OCI-LY1 (cell line): ENCODE results near the gene C1orf35.

Experiments used
- EZH2 ChIP-seq: fragments of 200-600 bp; sonication (generic), shearing (Covaris generic); IDR thresholded peaks from 2 replicates; pipeline ENCODE4 v1.8.0; 2017; ENCODE audit warnings: borderline replicate concordance, mixed run types, mild to moderate bottlenecking, antibody characterized with exemption, low read length, moderate library complexity, mixed read lengths
- TF ChIP-seq, protein P1 (sequence below): fragments of 200-600 bp; sonication (generic), shearing (Covaris generic); IDR thresholded peaks from 2 replicates; pipeline ENCODE4 v1.5.1; 2017; ENCODE audit warnings: mild to moderate bottlenecking, antibody characterized with exemption, low read length, moderate library complexity, mixed read lengths

DNA sequence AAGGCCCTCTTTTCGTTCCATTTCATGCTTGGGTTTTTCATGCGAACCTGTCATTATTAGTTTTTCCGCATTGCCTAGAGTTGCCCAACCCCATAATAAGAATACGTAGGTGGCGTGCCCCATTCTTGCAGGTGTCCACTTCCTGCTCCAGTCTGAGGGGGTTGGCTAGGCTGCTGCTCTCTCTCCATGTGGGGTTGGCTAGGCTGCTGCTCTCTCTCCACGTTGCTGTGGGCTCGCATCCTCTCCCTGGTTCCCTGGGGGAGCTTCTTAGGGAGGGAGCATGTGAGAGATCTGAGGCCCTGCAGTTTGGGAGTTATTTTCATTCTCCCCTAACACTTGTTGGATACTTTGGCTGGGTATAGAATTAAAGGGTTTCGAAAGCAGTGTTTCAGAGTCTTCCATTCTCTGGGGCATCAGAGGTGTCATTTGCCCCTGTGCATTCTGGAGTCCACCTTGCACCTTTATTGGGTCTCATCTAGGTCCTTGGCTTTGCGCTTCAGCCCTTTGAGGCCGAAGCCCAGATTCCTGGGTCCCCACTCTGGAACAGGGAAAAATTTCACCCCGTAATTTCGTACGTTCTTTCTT lies 8.6 kb downstream of the C1orf35 start:
- TF ChIP-seq, protein P1, sequence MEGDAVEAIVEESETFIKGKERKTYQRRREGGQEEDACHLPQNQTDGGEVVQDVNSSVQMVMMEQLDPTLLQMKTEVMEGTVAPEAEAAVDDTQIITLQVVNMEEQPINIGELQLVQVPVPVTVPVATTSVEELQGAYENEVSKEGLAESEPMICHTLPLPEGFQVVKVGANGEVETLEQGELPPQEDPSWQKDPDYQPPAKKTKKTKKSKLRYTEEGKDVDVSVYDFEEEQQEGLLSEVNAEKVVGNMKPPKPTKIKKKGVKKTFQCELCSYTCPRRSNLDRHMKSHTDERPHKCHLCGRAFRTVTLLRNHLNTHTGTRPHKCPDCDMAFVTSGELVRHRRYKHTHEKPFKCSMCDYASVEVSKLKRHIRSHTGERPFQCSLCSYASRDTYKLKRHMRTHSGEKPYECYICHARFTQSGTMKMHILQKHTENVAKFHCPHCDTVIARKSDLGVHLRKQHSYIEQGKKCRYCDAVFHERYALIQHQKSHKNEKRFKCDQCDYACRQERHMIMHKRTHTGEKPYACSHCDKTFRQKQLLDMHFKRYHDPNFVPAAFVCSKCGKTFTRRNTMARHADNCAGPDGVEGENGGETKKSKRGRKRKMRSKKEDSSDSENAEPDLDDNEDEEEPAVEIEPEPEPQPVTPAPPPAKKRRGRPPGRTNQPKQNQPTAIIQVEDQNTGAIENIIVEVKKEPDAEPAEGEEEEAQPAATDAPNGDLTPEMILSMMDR = no peak
- no peak for TF ChIP-seq EZH2
